GM19397 (cell line): ENCODE measurements around the gene TBC1D30.
"Not testable (repeated sequence)": the region's sequence is repeated elsewhere in the genome, so short reads cannot be mapped to it uniquely, and the experiment has no call there.

Experiments
- ATAC-seq: cut with Tn5 transposase; IDR thresholded peaks from one replicate; pipeline ENCODE4 v1.9.1; 2021; ENCODE audit warnings: mild to moderate bottlenecking, moderate library complexity; ENCODE audit not compliant: unreplicated experiment

The TBC1D30 gene

GRCh38 chr12:64806173-64806572, 18.3 kb upstream of the TBC1D30 start:
- ATAC-seq: no peak

- ATAC-seq: no peak
Observed at GRCh38 chr12:64806593-64807460, 17.6 kb upstream of the TBC1D30 start.

DNA sequence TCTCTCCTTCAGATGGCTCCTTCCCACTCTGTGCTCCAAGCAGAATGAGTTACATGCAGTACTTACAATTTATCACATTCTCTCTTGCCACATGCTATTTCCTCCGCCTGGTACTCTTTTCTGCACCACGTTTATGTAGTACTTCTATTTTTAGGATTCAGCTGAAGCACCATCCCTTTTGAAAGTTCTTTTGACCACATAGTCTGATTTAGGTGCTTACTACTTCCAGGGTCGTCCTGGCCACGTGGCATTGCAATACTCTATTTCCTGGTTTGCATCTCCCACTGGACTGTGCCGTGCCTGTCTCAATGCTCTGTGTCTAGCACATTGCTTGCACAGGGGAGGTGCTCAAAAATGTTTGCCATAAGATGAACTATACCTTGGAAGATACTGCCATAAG, 16.3 kb upstream of the TBC1D30 start:
- no peak for ATAC-seq

- no peak for ATAC-seq
Observed at GRCh38 chr12:64810831-64811230, 13.6 kb upstream of the TBC1D30 start.

GRCh38 chr12:64813723-64814122, 10.7 kb upstream of the TBC1D30 start:
- no peak for ATAC-seq

- no peak for ATAC-seq
Observed at GRCh38 chr12:64814432-64814831, 10.0 kb upstream of the TBC1D30 start.

GRCh38 chr12:64819816-64820402, 4.5 kb upstream of the TBC1D30 start:
- no peak for ATAC-seq

DNA sequence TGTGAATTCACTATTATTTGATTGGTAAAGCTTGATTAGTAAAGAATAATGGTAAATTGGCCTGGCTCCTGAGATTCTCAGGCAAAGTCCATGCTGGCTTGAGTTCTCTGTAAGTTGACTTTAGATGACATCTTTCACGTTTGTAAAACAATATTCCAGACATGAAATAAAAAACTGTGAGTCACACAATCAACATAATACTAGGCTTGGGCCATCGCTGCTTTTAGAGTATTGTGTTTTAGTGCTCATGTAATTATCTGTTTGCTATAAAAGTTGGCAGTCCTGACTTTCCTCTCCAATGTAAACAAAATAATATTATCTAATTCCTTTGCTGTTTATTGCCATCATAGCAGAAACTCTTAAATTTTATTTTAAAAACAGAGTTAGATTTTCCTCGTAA, 3.9 kb upstream of the TBC1D30 start:
- no peak for ATAC-seq

DNA sequence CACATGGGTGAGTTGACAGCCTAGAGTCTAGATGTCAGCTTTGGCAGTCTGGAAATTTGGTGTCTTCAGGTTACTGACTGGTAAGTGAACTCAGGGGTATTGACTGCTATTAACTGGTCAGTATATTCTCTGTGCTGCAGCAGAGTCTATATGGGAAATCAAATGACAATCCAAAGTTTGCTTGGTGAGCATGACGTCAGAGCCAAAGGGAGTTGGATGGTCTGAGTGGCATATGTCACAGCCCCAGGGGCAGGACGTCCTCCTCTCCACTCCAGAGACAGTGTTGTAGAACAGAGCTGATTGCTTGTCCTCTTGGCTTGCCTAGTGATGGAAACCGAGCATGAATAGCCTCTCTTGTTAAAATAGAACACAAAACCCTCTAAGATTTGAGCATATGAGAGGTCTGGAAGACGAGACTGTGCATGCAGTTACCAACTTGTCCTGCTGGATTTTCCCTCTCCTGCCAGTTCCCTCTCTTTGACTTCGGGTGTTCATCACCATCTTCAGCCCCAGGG, 3.3 kb upstream of the TBC1D30 start:
- ATAC-seq: no peak

DNA sequence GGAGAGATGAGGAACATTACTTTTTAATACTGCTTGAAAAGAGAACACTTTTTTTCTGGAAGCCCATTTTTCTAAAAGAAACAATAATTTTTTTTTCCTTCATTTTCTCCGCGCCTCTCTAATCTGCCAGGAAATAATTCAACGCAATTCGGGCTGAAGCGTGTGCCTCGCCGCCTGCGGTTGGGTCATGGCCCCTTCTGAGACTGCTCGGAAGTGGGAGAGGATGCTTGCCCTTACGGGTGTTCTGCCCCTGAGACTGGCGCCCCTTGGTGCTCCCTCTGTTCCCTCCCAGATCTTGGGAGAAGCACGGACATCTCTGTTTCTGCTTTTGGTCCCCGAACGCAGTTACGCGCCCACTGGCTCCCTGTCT, 332 bp upstream of the TBC1D30 start:
- no peak for ATAC-seq

GRCh38 chr12:64825143-64826021, 935 bp downstream of the TBC1D30 start:
- no peak for ATAC-seq

GRCh38 chr12:64826234-64826633, 1.8 kb downstream of the TBC1D30 start:
- ATAC-seq: no peak

GRCh38 chr12:64828713-64829112, 4.3 kb downstream of the TBC1D30 start:
- ATAC-seq: no peak

DNA sequence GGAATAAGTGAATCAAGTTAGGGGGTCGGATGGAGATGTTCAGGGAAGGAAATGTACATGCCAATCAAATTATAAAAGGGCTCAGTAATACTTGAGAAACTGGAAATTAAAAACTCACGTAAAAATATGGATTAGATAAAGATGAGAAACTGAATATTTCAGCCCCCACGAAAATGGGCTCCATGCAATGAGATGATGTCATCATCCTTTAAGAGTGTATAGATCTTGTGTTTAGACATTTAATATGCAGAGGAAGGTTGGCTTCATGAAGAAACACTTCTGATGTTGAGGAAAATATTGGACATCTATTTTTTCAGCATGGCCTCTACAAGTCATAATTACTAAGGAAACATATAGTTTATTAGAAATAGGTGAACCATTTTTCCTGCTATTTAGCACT, 9.5 kb downstream of the TBC1D30 start:
- ATAC-seq: no peak

- ATAC-seq: no peak
Observed at GRCh38 chr12:64835901-64836300, 11.5 kb downstream of the TBC1D30 start.

DNA sequence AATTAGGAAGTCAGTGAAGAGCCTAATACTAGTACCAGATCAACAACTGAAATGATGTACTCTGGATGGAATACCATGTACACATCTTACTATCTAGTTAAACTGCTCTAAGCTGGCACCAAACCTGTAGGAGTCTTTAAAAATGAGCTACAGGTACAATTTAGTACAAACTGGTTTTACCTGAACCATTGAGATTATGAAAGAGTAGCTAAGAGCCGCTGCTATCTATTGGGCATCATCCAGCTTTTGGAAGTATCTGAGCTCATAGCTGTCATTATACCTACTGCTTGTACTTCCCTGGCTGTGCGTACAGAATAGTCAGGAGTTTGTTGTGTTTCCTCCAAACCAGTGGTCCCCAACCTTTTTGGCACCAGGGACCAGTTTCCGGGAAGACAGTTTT, 12.4 kb downstream of the TBC1D30 start:
- ATAC-seq: no peak

DNA sequence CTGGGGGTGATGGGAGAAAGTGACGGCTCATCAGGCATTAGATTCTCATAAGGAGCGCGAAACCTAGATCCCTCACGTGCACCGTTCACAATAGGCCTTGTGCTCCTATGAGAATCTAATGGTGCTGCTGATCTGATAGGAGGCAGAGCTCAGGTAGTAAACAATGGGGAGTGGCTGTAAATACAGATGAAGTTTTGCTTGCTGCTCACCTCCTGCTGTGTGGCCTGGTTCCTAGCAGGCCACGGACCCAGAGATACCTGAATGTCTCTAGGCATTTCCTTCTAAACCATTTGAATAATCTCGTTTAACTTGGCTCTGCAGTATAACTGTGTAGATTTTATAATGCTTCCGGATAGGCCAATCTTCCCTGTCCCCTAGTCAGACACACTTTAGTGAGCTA, 13.0 kb downstream of the TBC1D30 start:
- no peak for ATAC-seq

DNA sequence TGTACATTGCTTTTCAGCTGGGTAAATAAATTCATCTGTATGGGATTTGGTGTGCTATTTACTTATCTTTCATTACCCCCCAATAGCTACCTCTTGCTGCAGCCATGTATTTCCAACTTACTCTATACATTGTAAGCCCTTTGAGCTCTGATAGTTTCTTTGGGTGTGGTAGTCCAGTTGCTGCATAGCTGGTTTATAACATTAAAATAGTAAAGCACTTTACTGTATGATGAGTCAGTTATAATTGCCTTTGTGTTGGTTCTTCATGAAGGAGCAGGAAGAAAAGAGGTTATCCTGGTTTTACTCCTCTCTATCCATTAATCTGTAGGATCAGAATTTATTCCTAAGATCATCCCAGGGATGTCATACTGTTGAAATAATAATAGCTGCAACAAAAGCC, 15.7 kb downstream of the TBC1D30 start:
- ATAC-seq: no peak

GRCh38 chr12:64840949-64841717, 16.7 kb downstream of the TBC1D30 start:
- ATAC-seq: no peak

DNA sequence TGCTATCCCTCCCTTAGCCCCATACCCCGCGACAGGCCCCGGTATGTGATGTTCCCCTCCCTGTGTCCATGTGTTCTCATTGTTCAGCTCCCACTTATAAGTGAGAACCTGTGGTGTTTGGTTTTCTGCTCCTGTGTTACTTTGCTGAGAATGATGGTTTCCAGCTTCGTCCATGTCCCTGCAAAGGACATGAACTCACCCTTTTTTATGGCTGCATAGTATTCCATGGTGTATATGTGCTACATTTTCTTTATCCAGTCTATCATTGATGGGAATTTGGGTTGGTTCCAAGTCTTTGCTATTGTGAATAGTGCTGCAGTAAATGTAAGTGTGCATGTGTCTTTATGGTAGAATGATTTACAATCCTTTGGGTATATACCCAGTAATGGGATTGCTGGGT, 24.0 kb downstream of the TBC1D30 start:
- not testable (repeated sequence) for ATAC-seq
